Right atrium auricular region (tissue), 2 donors: ENCODE measurements around the gene C1orf232. TPM values are rescaled to one million over a fixed set of nuclear protein-coding genes. Genes with fewer than 3 reads are reported as not detected.

Experiments used
- DNase-seq: peaks from one replicate; pipeline ENCODE4 v3.0.0-alpha.2; 2019; ENCODE audit warnings: low spot score
- H3K27ac ChIP-seq, 2 donors: fragments of 200-600 bp; sonication (generic); 1 replicate in 1 of 2; 2 replicates in 1 of 2; pipeline ENCODE4 v1.5.1; 2016 to 2019
- H3K27me3 ChIP-seq, 2 donors: fragments of 200-600 bp; sonication (generic); one replicate each; pipeline versions ENCODE4 v1.5.1 to v1.6.0; 2017 to 2019
- H3K36me3 ChIP-seq: fragments of 200-600 bp; sonication (generic); one replicate; pipeline ENCODE4 v1.5.1; 2016
- H3K4me1 ChIP-seq, 2 donors: fragments of 200-600 bp; sonication (generic); one replicate each; pipeline versions ENCODE4 v1.5.1 to v1.6.0; 2017 to 2019
- H3K4me3 ChIP-seq, 2 donors: fragments of 200-600 bp; sonication (generic); 1 replicate in 1 of 2; 2 replicates in 1 of 2; pipeline ENCODE4 v1.5.1; 2017 to 2019; ENCODE audit warnings: mild to moderate bottlenecking in 1 of 2, moderate library complexity in 1 of 2
- H3K9me3 ChIP-seq, 2 donors: fragments of 200-600 bp; sonication (generic); one replicate each; pipeline ENCODE4 v1.5.1; 2019
- total RNA-seq, 2 donors: library from RNA; depleted of rRNA; stranded (reverse); fragments of >200 nt; gene quantifications; one replicate each; pipeline ENCODE4 v1.1.0, GENCODE V29; 2016
- TF ChIP-seq, protein P1 (sequence below), 2 donors: fragments of 200-600 bp; sonication (generic); IDR thresholded peaks; one replicate each; pipeline ENCODE4 v1.5.1; 2019; ENCODE audit warnings: antibody characterized with exemption in 2 of 2

The C1orf232 gene
- total RNA-seq, 2 donors from 2014 or later, result not detected

DNA sequence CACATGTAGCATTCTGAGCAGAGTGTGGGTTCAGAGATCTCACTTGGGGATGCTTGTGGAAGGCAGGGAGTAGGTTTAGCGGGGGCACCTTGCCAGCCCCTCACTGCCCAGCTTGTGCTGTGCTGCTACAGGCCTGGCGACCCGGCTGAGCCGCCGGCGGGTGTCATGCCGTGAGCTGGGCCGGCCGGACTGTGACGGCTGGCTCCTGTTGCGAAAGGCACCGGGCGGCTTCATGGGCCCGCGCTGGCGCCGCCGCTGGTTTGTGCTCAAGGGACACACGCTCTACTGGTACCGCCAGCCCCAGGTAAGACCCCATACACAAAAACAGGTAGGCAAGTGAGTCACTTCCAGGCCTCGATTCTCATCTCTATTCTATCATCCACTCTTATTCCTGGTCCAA, 16.1 kb upstream of the C1orf232 start:
- no peaks in the 10 kb centered on the region for H3K9me3 ChIP-seq
- no peaks in the 10 kb centered on the region for H3K4me1 ChIP-seq
- no peak overlapping the region for H3K27ac ChIP-seq
- H3K4me3 ChIP-seq, result no peak overlapping the region
- DNase-seq, result no peak
- TF ChIP-seq, protein P1, sequence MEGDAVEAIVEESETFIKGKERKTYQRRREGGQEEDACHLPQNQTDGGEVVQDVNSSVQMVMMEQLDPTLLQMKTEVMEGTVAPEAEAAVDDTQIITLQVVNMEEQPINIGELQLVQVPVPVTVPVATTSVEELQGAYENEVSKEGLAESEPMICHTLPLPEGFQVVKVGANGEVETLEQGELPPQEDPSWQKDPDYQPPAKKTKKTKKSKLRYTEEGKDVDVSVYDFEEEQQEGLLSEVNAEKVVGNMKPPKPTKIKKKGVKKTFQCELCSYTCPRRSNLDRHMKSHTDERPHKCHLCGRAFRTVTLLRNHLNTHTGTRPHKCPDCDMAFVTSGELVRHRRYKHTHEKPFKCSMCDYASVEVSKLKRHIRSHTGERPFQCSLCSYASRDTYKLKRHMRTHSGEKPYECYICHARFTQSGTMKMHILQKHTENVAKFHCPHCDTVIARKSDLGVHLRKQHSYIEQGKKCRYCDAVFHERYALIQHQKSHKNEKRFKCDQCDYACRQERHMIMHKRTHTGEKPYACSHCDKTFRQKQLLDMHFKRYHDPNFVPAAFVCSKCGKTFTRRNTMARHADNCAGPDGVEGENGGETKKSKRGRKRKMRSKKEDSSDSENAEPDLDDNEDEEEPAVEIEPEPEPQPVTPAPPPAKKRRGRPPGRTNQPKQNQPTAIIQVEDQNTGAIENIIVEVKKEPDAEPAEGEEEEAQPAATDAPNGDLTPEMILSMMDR (IDR thresholded peaks at IDR 0.05), result no peak
- no peaks in the 10 kb centered on the region for H3K27me3 ChIP-seq
- H3K36me3 ChIP-seq, result no peaks in the 10 kb centered on the region

DNA sequence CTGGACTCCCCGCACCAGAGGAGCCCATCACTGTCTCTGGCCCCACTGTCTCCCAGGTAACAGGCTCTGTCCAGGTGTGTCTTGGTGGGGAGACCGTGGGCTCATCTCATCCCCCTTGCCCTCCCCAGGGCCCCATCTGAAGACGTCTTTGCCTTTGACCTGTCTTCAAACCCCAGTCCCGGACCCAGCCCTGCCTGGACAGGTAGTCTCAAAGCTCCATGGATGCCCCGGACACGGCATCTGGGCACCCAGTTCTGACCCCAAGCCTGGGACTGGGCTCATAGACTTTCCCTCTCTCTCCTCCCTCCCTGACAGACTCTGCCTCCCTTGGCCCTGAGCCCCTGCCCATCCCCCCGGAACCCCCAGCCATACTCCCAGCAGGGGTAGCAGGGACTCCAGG, 15.3 kb upstream of the C1orf232 start:
- no peak overlapping the region for H3K4me3 ChIP-seq
- no peaks in the 10 kb centered on the region for H3K27me3 ChIP-seq
- TF ChIP-seq, protein P1 (IDR thresholded peaks at IDR 0.05), result no peak
- DNase-seq, result no peak
- no peaks in the 10 kb centered on the region for H3K9me3 ChIP-seq
- H3K4me1 ChIP-seq, result no peaks in the 10 kb centered on the region
- no peaks in the 10 kb centered on the region for H3K36me3 ChIP-seq
- no peak overlapping the region for H3K27ac ChIP-seq

DNA sequence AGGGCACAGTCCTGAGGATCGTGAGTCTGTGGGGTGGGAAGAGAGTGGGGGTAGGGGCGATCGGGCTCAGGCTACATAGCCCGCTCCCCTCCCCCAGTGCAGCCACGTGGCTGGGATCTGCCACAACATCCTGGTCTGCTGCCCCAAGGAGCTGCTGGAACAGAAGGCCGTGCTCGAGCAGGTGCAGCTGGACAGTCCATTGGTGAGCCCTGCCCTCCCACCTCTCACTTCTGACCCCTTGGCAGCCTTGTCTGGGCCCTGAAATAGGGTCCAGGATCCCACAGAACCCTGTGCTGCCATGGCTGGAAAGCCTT, 13.6 kb upstream of the C1orf232 start:
- no peak for DNase-seq
- TF ChIP-seq, protein P1 (IDR thresholded peaks at IDR 0.05), result no peak
- H3K4me1 ChIP-seq, result no peaks in the 10 kb centered on the region
- no peaks in the 10 kb centered on the region for H3K9me3 ChIP-seq
- no peak overlapping the region for H3K4me3 ChIP-seq
- H3K27ac ChIP-seq, result no peak overlapping the region
- H3K27me3 ChIP-seq, result no peaks in the 10 kb centered on the region
- H3K36me3 ChIP-seq, result no peaks in the 10 kb centered on the region

DNA sequence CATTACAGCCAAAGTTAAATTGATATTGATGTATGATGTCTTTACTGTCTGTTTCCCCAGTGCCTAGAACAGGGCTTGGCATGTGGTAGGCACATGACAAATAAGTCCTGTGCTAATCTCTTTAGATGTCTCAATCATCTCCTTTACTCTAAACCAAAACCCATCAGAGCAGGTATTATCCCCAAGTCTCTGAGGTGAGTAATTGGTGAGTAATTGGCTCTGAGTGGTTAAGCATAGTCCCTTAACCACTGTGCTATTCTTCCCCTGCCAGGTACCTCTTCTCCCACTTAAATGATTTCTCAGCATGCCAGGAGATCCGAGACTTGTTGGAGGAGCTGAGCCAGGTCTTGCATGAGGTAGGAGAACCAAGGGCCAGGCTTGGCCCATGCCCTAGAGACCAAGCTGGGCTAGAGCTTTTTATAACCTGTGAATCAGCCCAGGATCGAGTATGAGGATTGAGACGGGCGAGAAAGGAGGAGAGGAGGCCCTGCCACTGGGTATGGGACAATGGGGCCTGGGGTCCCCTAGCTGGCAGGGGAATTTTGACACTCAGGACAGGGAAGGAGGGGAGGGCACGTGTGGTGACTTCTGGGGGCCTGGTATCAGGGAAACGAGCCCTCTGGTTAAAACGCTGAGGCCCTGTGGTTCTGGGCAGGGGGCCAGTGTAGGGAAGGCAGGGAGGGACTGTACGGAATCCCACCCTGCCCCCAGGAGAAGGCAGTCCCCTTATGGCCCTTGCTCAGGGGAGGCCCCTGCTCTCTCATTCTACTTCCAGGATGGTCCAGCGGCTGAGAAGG, 13.0 kb upstream of the C1orf232 start:
- Histone ChIP-seq H3K27me3 (no peaks in the 10 kb centered on the region), H3K36me3 (no peaks in the 10 kb centered on the region), H3K27ac (no peak overlapping the region), H3K4me3 (no peak overlapping the region), H3K9me3 (no peaks in the 10 kb centered on the region), H3K4me1 (no peaks in the 10 kb centered on the region)
- no peak for DNase-seq
- TF ChIP-seq, protein P1 (IDR thresholded peaks at IDR 0.05), result no peak

DNA sequence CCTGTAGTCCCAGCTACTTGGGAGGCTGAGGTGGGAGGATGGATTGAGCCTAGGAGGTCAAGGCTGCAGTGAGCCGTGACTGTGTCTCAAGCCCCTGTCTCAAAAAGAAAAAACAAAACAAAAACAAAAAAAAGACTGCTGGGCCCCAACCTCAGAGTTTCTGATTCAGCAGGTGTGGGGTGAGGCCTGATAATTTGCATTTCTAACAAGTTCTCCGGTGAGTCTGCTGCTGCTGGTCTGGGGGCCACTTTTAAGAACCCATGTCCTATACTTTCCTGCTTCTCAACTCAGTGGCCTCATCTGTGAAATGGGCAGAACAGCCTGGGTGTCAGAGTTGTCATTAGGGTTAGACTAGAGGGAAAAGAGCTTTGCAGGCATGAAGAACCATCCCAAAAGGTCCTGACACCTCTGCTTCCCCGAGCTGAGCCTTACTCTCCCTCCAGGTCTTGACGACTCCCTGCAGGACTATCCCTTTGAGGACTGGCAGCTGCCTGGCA, 11.3 kb upstream of the C1orf232 start:
- no peaks in the 10 kb centered on the region for H3K4me1 ChIP-seq
- no peaks in the 10 kb centered on the region for H3K36me3 ChIP-seq
- H3K27me3 ChIP-seq, result no peaks in the 10 kb centered on the region
- TF ChIP-seq, protein P1 (IDR thresholded peaks at IDR 0.05), result no peak
- DNase-seq, result no peak
- H3K4me3 ChIP-seq, result no peak overlapping the region
- H3K27ac ChIP-seq, result no peak overlapping the region
- H3K9me3 ChIP-seq, result no peaks in the 10 kb centered on the region
